Measurements from ENCODE around the gene KDM4B.

The KDM4B gene

GRCh38 chr19:5091684-5092480 is 123.0 kb downstream of the KDM4B start:
- H3K4me3 ChIP-seq (ENCODE audit: control insufficient read depth, low read depth, low read length) = no peak overlapping the region
- TF ChIP-seq, protein P1, sequence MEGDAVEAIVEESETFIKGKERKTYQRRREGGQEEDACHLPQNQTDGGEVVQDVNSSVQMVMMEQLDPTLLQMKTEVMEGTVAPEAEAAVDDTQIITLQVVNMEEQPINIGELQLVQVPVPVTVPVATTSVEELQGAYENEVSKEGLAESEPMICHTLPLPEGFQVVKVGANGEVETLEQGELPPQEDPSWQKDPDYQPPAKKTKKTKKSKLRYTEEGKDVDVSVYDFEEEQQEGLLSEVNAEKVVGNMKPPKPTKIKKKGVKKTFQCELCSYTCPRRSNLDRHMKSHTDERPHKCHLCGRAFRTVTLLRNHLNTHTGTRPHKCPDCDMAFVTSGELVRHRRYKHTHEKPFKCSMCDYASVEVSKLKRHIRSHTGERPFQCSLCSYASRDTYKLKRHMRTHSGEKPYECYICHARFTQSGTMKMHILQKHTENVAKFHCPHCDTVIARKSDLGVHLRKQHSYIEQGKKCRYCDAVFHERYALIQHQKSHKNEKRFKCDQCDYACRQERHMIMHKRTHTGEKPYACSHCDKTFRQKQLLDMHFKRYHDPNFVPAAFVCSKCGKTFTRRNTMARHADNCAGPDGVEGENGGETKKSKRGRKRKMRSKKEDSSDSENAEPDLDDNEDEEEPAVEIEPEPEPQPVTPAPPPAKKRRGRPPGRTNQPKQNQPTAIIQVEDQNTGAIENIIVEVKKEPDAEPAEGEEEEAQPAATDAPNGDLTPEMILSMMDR (IDR thresholded peaks at IDR 0.05; ENCODE audit: control insufficient read depth, insufficient read depth, low read depth, low read length, missing control alignments) = no peak
- no peak for DNase-seq (ENCODE audit: low read depth)

GRCh38 chr19:5092481-5092843 is 123.5 kb downstream of the KDM4B start:
- TF ChIP-seq, protein P1 (IDR thresholded peaks at IDR 0.05; ENCODE audit: control insufficient read depth, insufficient read depth, low read depth, low read length, missing control alignments) = no peak
- no peak overlapping the region for H3K4me3 ChIP-seq (ENCODE audit: control insufficient read depth, low read depth, low read length)
- DNase-seq (ENCODE audit: low read depth) = no peak

- H3K4me3 ChIP-seq (ENCODE audit: control insufficient read depth, low read depth, low read length) = no peak overlapping the region
- DNase-seq (ENCODE audit: low read depth) = no peak
- TF ChIP-seq, protein P1 (IDR thresholded peaks at IDR 0.05; ENCODE audit: control insufficient read depth, insufficient read depth, low read depth, low read length, missing control alignments) = no peak
Measured at GRCh38 chr19:5093297-5093928, 124.5 kb downstream of the KDM4B start.

DNA sequence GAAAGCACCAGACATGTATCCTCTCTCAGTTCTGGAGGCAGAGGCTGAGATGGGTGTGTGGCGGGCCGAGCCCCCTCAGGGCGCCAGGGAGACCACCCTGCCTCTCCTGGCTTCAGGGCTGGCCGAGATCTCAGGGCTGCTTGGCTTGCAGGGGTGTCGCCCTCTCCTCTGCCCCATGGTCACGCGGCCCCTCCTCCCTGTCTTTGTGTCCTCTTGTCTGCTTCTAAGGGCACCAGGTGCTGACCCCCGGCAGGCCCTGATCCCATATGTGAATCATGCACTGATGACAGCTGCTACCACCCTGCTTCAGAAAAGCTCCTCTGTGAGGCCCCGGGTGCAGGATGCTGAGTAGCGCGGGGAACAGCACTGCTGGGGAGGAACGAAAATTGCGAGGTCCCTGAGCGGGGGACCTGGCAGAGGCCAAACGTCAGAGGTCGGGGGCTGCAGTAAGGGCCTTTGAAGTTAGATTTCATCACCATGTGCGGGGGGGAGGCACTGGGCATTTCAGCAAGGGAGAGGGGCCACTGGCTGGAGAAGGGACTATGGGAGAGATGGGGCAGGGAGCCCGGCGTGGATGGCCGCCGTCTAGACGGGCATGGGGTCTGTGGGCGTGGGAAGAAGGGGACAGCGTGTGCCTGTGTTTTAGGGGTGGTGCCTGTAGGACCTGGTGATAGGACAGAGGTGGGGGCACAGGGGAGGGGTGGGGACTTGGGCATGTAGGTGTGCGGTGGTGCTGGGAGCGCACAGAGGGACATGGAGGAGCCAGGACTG is 125.2 kb downstream of the KDM4B start:
- H3K4me3 ChIP-seq (ENCODE audit: control insufficient read depth, low read depth, low read length) = no peak overlapping the region
- TF ChIP-seq, protein P1 (IDR thresholded peaks at IDR 0.05; ENCODE audit: control insufficient read depth, insufficient read depth, low read depth, low read length, missing control alignments) = no peak
- no peak for DNase-seq (ENCODE audit: low read depth)

- DNase-seq (ENCODE audit: low read depth) = no peak
- no peak overlapping the region for H3K4me3 ChIP-seq (ENCODE audit: control insufficient read depth, low read depth, low read length)
- TF ChIP-seq, protein P1 (IDR thresholded peaks at IDR 0.05; ENCODE audit: control insufficient read depth, insufficient read depth, low read depth, low read length, missing control alignments) = no peak
Measured at GRCh38 chr19:5094768-5095567, 126.1 kb downstream of the KDM4B start.

GRCh38 chr19:5095568-5095850 is 126.6 kb downstream of the KDM4B start:
- DNase-seq (ENCODE audit: low read depth) = no peak
- TF ChIP-seq, protein P1 (IDR thresholded peaks at IDR 0.05; ENCODE audit: control insufficient read depth, insufficient read depth, low read depth, low read length, missing control alignments) = no peak
- H3K4me3 ChIP-seq (ENCODE audit: control insufficient read depth, low read depth, low read length) = no peak overlapping the region
